NCI-H146 (cell line): ENCODE results near the gene BLVRA.
"Not testable (repeated sequence)": the region's sequence is repeated elsewhere in the genome, so short reads cannot be mapped to it uniquely, and the experiment has no call there.

Experiments
- DNase-seq: peaks from one replicate; lab custom pipeline; 2025; lab: John Stamatoyannopoulos, UW

BLVRA gene

GRCh38 chr7:43758029-43758821 is at the start of gene BLVRA:
BLVRA (plus strand) TSS chr7:43758680; CDS start chr7:43771159, 12,479 bp downstream.
- peak; percentile 47 for DNase-seq

GRCh38 chr7:43711503-43711902 is 47.0 kb upstream of the BLVRA start:
- no peak for DNase-seq

GRCh38 chr7:43715966-43716365 is 42.5 kb upstream of the BLVRA start:
- not testable (repeated sequence) for DNase-seq

- DNase-seq: no peak
Measured at GRCh38 chr7:43716598-43716997, 41.9 kb upstream of the BLVRA start.

- DNase-seq: peak; percentile 36
Measured at GRCh38 chr7:43721193-43721806, 37.2 kb upstream of the BLVRA start.

GRCh38 chr7:43723007-43723341 is 35.5 kb upstream of the BLVRA start:
- DNase-seq: no peak

GRCh38 chr7:43725251-43725650 is 33.2 kb upstream of the BLVRA start:
- no peak for DNase-seq

- DNase-seq: no peak
Measured at GRCh38 chr7:43726466-43726865, 32.0 kb upstream of the BLVRA start.

GRCh38 chr7:43727003-43727402 is 31.5 kb upstream of the BLVRA start:
- DNase-seq: no peak

- DNase-seq: no peak
Measured at GRCh38 chr7:43727494-43727893, 31.0 kb upstream of the BLVRA start.

GRCh38 chr7:43729214-43729923 is 29.1 kb upstream of the BLVRA start, which contains the start of gene COA1:
COA1 (minus strand) TSS chr7:43729523; CDS start chr7:43648614, 80,909 bp downstream.
- DNase-seq: peak; percentile 91

GRCh38 chr7:43729924-43730248 is 28.6 kb upstream of the BLVRA start:
- DNase-seq: no peak

GRCh38 chr7:43731494-43731893 is 27.0 kb upstream of the BLVRA start:
- DNase-seq: not testable (repeated sequence)

GRCh38 chr7:43734575-43735332 is 23.7 kb upstream of the BLVRA start:
- DNase-seq: not testable (repeated sequence)

- no peak for DNase-seq
Measured at GRCh38 chr7:43735403-43735801, 23.1 kb upstream of the BLVRA start.

- no peak for DNase-seq
Measured at GRCh38 chr7:43735802-43736603, 22.5 kb upstream of the BLVRA start.

GRCh38 chr7:43737467-43738127 is 20.9 kb upstream of the BLVRA start:
- DNase-seq: no peak

GRCh38 chr7:43742692-43743091 is 15.8 kb upstream of the BLVRA start:
- no peak for DNase-seq

GRCh38 chr7:43747328-43748105 is 11.0 kb upstream of the BLVRA start:
- DNase-seq: no peak

GRCh38 chr7:43749383-43749940 is 9.0 kb upstream of the BLVRA start:
- no peak for DNase-seq
